GM10266 (cell line): ENCODE data around the gene GNA15.

Source experiments
- DNase-seq: peaks from one replicate; pipeline ENCODE4 v3.0.0; 2012; ENCODE audit errors: extremely low spot score
- CTCF ChIP-seq: IDR thresholded peaks from 2 replicates; pipeline ENCODE4 v1.5.1; 2012; ENCODE audit warnings: mild to moderate bottlenecking, low read depth; ENCODE audit not compliant: control insufficient read depth, insufficient read depth; ENCODE audit errors: missing control alignments

The GNA15 gene

GRCh38 chr19:3110126-3110825 is 25.6 kb upstream of the GNA15 start:
- DNase-seq, result no peak
- TF ChIP-seq CTCF, result no peak

GRCh38 chr19:3111586-3112247 is 24.1 kb upstream of the GNA15 start:
- TF ChIP-seq CTCF, result no peak
- no peak for DNase-seq

- no peak for TF ChIP-seq CTCF
- DNase-seq, result no peak
These were observed 23.3 kb upstream of the GNA15 start for GRCh38 chr19:3112375-3113099.

- DNase-seq, result no peak
- no peak for TF ChIP-seq CTCF
These were observed 22.5 kb upstream of the GNA15 start for GRCh38 chr19:3113100-3114017.

DNA sequence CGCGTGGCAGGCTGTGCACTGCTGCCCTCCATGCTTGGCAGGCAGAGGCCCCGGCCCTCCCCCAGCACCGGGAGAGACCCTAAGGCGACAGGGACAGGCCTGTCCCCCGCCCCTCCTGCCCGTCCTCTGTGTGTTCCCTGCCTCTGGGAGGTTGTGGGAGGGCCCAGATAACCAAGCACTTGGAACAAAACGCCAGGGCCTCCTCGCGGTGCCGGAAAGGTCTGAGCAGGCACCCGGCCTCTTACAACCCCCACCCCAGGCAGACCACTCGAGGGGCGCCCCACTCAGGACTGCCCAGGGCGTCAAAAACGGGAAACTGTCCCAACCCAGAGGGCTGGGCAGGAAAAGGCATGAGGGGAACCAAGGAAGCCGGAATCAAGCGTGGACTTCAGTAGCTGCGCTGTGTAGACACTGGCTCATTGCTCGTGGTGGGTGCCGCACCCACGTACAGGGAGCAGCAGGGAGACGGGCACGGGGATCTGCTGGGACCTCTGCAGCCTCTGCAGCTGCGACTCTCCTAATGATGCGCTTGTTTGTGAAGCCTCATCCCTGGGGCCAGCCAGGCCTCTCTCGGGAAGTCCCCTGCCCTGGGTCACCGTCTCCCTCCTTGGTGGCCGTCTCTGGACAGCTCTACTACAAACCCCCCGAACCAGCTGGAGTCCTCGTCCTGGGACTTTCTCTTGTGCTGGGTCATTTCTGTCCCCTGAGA is 21.7 kb upstream of the GNA15 start:
- TF ChIP-seq CTCF, result no peak
- DNase-seq, result no peak

DNA sequence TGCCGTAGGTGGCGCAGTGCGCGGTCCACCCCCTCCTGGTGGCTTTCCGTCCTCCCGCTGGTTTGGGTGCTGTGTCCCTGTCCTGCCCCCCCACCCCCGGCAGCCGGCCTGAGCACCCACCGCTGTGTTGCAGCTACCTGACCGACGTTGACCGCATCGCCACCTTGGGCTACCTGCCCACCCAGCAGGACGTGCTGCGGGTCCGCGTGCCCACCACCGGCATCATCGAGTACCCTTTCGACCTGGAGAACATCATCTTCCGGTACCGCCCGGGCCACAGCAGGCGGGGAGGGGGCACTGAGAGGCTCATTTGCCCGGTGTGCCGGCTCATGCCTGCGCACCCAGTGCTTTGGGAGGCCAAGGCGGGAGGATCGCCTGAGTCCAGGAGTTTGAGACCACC is 21.0 kb upstream of the GNA15 start:
- no peak for DNase-seq
- TF ChIP-seq CTCF, result no peak
